Measurements from ENCODE around the gene CTNS. TPM values are rescaled to one million over a fixed set of nuclear protein-coding genes. Genes with fewer than 3 reads are reported as not detected.

The CTNS gene
- total and polyA plus RNA-seq, 2 of the 13 experiments (the other 11 are each of a cell fraction or from before 2014, with no cell fraction given) = 9.5 to 13.7 TPM

DNA sequence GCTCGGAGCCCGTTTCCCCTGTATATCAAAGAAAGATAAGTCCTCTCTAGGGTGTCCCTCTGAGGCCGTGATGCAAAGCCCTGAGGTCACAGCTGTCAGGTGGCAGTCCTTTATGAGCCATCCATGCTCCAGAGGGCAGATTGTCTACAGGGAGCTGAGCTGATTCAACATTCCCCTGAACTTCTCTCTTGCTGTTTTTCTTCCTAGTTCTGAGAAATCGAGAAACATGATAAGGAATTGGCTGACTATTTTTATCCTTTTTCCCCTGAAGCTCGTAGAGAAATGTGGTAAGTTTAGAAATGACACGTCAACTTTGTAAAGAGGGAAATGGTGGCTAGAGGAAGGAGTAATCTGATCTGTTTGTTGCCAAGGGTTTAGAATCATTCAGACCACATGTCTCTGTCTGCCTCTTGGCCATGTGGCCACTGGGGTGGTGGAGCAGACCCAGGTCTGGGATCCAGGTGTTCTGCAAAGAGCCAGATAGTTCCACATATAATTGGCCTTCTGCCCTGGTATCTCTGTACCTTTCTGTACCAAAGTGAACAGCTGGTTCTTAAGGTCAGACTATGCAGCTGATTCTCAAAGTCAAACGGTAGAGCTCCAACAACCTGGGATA lies 3.5 kb downstream of the CTNS start:
- H3K36me3 ChIP-seq (replicated peaks in 1 of 2; ENCODE audit: control insufficient read depth in 1 of 2, insufficient read depth in 2 of 2, low read length in 2 of 2) = 0 out of 5 replicates have a peak, but pooled peaks cover 2% of the 10 kb centered on the region in 2 experiments
- H3K4me1 ChIP-seq (ENCODE audit: insufficient read depth, low read length) = peaks cover 42% of the 10 kb centered on the region
- H4K20me1 ChIP-seq (ENCODE audit: insufficient read depth, low read length) = no peaks in the 10 kb centered on the region
- 77% methylated on average over 7 of the region's 7 CpGs for WGBS (ENCODE audit: low lambda C conversion rate)
- H3K4me3 ChIP-seq (replicated peaks in 1 of 3; ENCODE audit: insufficient read depth in 1 of 3, low read depth in 2 of 3, low read length in 3 of 3) = no peak overlapping the region
- FAIRE-seq (no peak), DNase-seq (ENCODE audit: low spot score) (no peak), ATAC-seq (no peak)
- CTCF ChIA-PET (ENCODE audit: low intra/inter-chr PET ratio, low total read pairs) = no interaction called here
- H3K9me3 ChIP-seq (ENCODE audit: low read length) = no peaks in the 10 kb centered on the region
- POLR2A ChIA-PET = no interaction called here
- TF ChIP-seq KAT8 (CRISPR knock-in tag; IDR thresholded peaks at IDR 0.05) = no peak
- no peak for TF ChIP-seq SAP130 (CRISPR knock-in tag; IDR thresholded peaks at IDR 0.05; ENCODE audit: low read depth)
- TF ChIP-seq, protein P1, sequence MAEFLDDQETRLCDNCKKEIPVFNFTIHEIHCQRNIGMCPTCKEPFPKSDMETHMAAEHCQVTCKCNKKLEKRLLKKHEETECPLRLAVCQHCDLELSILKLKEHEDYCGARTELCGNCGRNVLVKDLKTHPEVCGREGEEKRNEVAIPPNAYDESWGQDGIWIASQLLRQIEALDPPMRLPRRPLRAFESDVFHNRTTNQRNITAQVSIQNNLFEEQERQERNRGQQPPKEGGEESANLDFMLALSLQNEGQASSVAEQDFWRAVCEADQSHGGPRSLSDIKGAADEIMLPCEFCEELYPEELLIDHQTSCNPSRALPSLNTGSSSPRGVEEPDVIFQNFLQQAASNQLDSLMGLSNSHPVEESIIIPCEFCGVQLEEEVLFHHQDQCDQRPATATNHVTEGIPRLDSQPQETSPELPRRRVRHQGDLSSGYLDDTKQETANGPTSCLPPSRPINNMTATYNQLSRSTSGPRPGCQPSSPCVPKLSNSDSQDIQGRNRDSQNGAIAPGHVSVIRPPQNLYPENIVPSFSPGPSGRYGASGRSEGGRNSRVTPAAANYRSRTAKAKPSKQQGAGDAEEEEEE (CRISPR knock-in tag; IDR thresholded peaks at IDR 0.05; ENCODE audit: borderline replicate concordance) = no peak
- TF ChIP-seq POLR2AphosphoS2 (IDR thresholded peaks at IDR 0.05; ENCODE audit: low read depth, low read length) = no peak
- no peak for TF ChIP-seq RARG (CRISPR knock-in tag; IDR thresholded peaks at IDR 0.05; ENCODE audit: low read depth)
- TF ChIP-seq, protein P2, sequence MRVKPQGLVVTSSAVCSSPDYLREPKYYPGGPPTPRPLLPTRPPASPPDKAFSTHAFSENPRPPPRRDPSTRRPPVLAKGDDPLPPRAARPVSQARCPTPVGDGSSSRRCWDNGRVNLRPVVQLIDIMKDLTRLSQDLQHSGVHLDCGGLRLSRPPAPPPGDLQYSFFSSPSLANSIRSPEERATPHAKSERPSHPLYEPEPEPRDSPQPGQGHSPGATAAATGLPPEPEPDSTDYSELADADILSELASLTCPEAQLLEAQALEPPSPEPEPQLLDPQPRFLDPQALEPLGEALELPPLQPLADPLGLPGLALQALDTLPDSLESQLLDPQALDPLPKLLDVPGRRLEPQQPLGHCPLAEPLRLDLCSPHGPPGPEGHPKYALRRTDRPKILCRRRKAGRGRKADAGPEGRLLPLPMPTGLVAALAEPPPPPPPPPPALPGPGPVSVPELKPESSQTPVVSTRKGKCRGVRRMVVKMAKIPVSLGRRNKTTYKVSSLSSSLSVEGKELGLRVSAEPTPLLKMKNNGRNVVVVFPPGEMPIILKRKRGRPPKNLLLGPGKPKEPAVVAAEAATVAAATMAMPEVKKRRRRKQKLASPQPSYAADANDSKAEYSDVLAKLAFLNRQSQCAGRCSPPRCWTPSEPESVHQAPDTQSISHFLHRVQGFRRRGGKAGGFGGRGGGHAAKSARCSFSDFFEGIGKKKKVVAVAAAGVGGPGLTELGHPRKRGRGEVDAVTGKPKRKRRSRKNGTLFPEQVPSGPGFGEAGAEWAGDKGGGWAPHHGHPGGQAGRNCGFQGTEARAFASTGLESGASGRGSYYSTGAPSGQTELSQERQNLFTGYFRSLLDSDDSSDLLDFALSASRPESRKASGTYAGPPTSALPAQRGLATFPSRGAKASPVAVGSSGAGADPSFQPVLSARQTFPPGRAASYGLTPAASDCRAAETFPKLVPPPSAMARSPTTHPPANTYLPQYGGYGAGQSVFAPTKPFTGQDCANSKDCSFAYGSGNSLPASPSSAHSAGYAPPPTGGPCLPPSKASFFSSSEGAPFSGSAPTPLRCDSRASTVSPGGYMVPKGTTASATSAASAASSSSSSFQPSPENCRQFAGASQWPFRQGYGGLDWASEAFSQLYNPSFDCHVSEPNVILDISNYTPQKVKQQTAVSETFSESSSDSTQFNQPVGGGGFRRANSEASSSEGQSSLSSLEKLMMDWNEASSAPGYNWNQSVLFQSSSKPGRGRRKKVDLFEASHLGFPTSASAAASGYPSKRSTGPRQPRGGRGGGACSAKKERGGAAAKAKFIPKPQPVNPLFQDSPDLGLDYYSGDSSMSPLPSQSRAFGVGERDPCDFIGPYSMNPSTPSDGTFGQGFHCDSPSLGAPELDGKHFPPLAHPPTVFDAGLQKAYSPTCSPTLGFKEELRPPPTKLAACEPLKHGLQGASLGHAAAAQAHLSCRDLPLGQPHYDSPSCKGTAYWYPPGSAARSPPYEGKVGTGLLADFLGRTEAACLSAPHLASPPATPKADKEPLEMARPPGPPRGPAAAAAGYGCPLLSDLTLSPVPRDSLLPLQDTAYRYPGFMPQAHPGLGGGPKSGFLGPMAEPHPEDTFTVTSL (CRISPR knock-in tag; IDR thresholded peaks at IDR 0.05; ENCODE audit: borderline replicate concordance) = no peak
- TF ChIP-seq ZNF639 (CRISPR knock-in tag; conservative IDR thresholded peaks at IDR 0.05) = no peak
- no TSS peak for BruUV-seq (replicated peaks)
- in situ Hi-C loops (cut with HindIII; ENCODE audit: extremely low pct_ligation_motif_present, low pct_unique_long_range_greater_than_20kb) (no loop called here), intact Hi-C loops (cut with micrococcal nuclease; ENCODE audit: unreplicated experiment) (no loop called here)
- H3K4me2 ChIP-seq (ENCODE audit: low read depth, low read length) = no peak overlapping the region
- no peak overlapping the region for H2AFZ ChIP-seq (ENCODE audit: low read length)
- no peak overlapping the region for H3K9ac ChIP-seq (ENCODE audit: insufficient read depth, low read depth, low read length)
- H3K27ac ChIP-seq (ENCODE audit: extremely low read length, insufficient read depth, low read length) = peak overlapping the region; percentile 33
- H3K27me3 ChIP-seq (ENCODE audit: control insufficient read depth in 1 of 2, insufficient read depth in 2 of 2, low read length in 2 of 2) = no peaks in the 10 kb centered on the region; a peak in 1 of 5 replicates
- H3K79me2 ChIP-seq (ENCODE audit: insufficient read depth, low read length) = peaks cover 4% of the 10 kb centered on the region

Measured in HepG2 (cell line).